D721Med (cell line): ENCODE data around the gene PON2.

Experiments used
- DNase-seq: peaks from one replicate; pipeline ENCODE4 v3.0.0; 2011; ENCODE audit warnings: low spot score; ENCODE audit not compliant: insufficient read length
- FAIRE-seq: peaks from 2 replicates; lab custom pipeline; 2011; peaks lifted over from hg19 to GRCh38; lab: Jason Lieb, UNC
- TF ChIP-seq, protein P1 (sequence below): IDR thresholded peaks from 2 replicates; pipeline ENCODE4 v1.5.1; 2012; ENCODE audit warnings: mild to moderate bottlenecking, control low read depth; ENCODE audit not compliant: insufficient read depth; ENCODE audit errors: missing control alignments

PON2 gene

DNA sequence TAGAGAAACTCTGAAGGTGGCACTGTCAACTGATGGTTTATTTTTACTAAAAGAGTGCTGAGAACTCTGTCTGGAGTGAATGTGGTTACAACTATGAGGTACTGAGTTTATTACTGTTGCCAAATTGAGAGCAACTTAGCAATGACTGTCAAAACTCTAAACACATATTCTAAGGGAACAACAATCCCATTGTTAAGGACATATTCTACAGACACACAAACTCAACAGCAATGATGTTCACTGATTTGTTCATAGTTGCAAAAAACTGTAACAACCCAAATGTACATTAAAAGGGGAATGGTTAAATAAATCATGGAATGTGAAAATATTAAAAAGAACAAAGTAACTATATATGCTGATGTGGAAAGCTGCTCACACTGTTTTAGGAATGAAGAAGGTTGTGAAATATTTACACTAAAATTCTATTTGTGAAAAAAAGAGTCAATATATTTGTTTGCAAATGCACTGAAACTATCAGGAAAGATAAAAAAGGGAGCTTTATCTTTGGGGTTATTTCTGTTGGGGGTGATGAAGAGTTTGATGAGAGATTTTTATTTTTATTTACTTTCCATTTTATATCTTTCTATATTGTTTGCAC, 12.9 kb downstream of the PON2 start:
- no peak for DNase-seq
- TF ChIP-seq, protein P1, sequence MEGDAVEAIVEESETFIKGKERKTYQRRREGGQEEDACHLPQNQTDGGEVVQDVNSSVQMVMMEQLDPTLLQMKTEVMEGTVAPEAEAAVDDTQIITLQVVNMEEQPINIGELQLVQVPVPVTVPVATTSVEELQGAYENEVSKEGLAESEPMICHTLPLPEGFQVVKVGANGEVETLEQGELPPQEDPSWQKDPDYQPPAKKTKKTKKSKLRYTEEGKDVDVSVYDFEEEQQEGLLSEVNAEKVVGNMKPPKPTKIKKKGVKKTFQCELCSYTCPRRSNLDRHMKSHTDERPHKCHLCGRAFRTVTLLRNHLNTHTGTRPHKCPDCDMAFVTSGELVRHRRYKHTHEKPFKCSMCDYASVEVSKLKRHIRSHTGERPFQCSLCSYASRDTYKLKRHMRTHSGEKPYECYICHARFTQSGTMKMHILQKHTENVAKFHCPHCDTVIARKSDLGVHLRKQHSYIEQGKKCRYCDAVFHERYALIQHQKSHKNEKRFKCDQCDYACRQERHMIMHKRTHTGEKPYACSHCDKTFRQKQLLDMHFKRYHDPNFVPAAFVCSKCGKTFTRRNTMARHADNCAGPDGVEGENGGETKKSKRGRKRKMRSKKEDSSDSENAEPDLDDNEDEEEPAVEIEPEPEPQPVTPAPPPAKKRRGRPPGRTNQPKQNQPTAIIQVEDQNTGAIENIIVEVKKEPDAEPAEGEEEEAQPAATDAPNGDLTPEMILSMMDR: no peak
- no peak for FAIRE-seq

DNA sequence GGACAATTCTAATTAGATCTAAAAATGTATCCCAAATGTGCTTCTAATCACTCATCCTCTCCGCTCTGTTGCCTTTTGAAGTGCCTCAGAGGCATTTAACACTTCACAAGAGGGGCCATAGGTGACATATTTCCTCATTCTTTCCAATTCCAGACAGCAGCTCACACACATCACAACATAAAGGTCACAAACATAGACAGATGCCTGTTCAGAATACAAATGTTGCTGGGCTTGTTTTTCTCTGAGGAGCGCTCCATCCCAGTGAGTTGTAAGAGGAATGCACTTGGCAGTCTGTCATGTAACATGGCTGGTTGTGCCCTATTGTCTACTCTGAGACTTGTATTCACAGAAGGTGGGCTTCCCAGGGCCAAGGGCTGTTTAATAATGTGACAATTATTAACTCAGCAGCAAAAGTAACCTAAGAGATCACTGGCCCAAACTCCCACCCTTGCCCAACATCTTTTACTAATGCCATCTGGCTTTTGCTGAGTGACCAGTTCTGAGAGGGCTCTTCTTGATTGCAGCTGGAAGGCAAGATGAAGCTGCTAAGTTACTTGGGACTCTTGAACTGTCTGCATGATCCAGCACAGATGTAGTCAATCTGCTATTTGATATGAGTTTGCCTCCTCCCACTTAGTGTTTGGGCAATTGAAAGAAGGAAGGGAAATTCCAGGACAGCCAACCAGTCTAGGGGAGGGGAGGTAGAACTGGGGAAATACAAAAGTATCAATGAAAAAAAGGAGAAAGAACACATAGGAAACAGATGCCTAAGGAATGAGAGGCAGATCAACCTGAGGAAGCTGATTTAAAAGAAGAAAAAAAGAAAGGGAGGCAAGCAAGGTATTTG, 13.6 kb downstream of the PON2 start:
- TF ChIP-seq, protein P1: no peak
- DNase-seq (no peak), FAIRE-seq (no peak)

GRCh38 chr7:95412075-95412474, 22.8 kb downstream of the PON2 start:
- FAIRE-seq (no peak), DNase-seq (no peak)
- TF ChIP-seq, protein P1: no peak

DNA sequence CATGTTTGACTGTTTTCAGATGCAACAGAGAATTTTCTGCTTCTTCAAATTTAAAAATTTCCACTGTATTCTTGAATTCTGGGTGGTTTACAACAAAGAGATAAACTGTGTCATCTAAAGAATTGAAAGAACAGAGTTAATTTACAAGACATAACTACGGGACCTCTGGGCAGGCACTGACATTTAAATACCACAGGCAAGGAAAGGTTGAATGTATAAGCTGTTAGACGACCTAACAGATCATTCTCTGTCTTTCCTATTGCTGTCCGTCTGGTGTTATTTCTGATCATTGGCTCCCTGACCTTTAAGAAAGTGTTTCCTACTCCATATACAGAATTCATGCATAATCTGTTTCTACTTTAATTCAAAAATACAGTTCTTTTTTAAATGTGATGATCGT, 23.2 kb downstream of the PON2 start:
- no peak for DNase-seq
- TF ChIP-seq, protein P1: no peak
- no peak for FAIRE-seq

DNA sequence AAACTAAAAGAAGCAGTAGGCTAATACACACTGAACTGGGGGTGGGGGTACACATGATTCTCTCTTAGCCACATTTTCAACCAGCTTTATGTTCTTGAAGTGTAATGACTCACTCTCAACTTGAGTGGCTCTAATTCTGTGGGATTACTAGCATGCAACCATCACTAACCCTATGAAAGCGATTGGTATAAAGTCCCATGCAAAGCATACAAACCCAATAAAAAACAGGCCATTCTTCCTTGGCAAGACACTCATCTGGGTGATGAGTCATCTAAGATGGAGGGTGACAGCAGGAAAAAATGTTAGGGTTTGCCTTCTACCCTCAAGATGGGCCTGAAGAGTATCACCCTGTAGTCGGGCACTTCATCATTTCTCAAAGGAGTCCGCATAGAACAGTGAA, 23.8 kb downstream of the PON2 start:
- no peak for FAIRE-seq
- TF ChIP-seq, protein P1: no peak
- no peak for DNase-seq

DNA sequence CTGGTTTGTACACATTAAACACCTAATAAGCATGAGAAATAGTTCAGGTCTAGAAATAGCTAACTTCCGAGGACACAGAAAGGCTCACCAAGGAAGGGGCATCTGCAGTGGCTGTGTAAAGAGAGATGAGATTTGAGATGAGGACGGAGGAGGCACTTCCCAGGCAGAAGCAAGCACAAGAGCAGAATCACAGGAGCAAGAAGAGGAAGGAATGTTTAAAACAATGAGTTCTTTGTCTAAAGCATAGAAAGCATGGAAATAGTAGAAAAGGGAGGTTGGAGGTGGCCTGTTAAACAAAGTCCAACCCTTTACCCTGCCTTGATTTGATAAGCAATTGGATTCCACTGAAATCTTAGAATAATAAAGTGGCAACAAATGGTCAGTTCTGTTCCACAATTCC, 27.1 kb downstream of the PON2 start:
- TF ChIP-seq, protein P1: no peak
- FAIRE-seq: no peak
- DNase-seq: no peak

DNA sequence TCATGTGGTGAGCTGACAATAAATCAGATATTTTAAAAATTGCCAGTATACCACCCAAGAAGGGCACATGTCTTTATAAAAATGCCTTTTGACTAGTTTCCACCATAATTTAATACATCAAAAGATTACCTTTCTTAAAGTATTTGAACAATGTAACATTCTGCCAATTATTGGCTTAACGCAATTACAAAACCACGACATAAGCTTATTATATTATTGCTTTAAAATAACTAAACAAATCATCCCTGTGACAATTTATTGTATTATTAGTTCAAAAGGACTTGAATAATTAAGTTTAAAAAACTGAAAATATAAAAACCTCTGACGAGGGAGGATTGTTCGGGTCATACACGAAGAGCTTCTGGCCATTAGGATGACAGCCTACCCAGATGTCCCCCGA, 29.0 kb downstream of the PON2 start:
- FAIRE-seq (no peak), DNase-seq (no peak)
- TF ChIP-seq, protein P1: no peak
